ENCODE measurements around the gene SH2D4B.

DNA sequence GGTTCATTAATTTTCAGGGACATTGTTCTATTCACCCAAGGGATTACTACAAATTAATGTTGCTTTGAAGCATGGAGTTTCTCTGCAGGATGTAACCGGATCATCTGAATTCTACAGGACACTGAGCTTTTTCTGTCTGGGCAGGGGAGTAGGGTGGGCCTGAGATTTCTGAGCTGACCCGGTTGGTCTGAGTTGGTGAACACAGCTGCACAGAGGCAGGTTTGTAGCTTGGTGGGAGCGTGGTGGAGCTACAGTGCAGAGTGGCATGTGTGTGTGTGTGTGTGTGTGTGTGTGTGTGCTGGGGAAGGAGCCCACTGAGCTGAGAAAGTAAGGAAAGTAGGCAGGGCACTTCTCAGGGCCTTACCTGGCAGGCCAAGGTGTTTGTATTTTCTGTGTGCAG is 62.6 kb downstream of the SH2D4B start:
- TF ChIP-seq TAF1 (IDR thresholded peaks at IDR 0.05; ENCODE audit: borderline replicate concordance, low read depth, low read length) (no peak), POLR2A (IDR thresholded peaks at IDR 0.05; ENCODE audit: low read depth, low read length) (no peak)
